Neuron (in vitro differentiated cells): ENCODE data around the gene TUBA8.
"Not testable (repeated sequence)": the region's sequence is repeated elsewhere in the genome, so short reads cannot be mapped to it uniquely, and the experiment has no call there.

Experiments
- H2AFZ ChIP-seq: one replicate; pipeline ENCODE4 v1.6.1; 2013; ENCODE audit warnings: low read depth, mild to moderate bottlenecking, inconsistent platforms, low read length, moderate library complexity
- H3K27me3 ChIP-seq: one replicate; pipeline ENCODE4 v1.6.1; 2013; ENCODE audit warnings: low read length; ENCODE audit not compliant: insufficient read depth
- H3K36me3 ChIP-seq: one replicate; pipeline ENCODE4 v1.6.1; 2013; ENCODE audit warnings: low read length; ENCODE audit not compliant: insufficient read depth
- H3K4me1 ChIP-seq: one replicate; pipeline ENCODE4 v1.6.1; 2013; ENCODE audit warnings: low read length; ENCODE audit not compliant: insufficient read depth
- H3K4me3 ChIP-seq: 2 replicates; pipeline ENCODE4 v1.5.1; 2013; ENCODE audit warnings: mild to moderate bottlenecking, low read length, moderate library complexity
- H3K9me3 ChIP-seq: one replicate; pipeline ENCODE4 v1.6.1; 2013; ENCODE audit warnings: low read length

Gene TUBA8

GRCh38 chr22:18160641-18161040 is 50.0 kb downstream of the TUBA8 start:
- not testable (repeated sequence) for H3K4me1 ChIP-seq, H3K27me3 ChIP-seq, H3K36me3 ChIP-seq, H3K4me3 ChIP-seq, H3K9me3 ChIP-seq, H2AFZ ChIP-seq

DNA sequence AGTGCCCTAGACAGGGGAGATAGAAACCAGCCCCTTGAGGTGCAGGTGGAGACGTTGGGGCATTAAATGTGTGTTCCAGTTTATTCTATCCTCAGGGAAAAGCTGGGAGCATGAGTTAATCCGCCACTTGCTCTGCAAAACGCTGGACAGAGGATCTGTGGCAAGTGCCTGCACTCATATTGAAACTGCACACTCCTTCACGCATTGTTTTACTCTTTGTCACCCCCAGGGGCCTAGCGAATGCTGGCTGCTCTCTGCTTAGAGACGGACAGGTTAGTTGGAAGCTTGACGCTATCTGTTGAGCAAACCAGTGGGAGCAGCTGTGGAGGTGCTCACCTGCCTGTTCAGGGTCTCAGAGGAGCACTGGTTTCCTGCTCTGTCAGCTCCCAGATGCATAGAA is 53.2 kb downstream of the TUBA8 start:
- not testable (repeated sequence) for H3K4me3 ChIP-seq, H3K27me3 ChIP-seq

DNA sequence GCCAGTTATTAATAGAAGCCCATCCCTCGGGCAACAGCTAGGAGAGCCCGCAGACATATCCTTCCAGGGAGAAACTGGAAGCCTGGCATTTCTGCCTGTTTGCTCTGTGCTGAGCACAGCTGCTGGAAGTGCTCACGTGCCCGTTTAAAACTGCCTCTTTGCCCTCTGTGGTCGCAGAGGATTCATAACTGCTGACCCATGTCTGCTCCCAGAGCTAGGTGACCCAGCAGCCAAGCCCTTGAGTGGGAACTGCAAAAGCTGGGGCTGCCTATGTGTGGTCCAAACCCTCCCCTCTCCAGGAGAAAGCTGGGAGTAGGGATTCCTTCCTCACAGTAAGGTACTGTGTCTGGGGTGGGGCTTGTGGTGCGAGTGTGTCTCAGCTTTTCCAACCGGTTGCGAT is 54.0 kb downstream of the TUBA8 start:
- H2AFZ ChIP-seq, H3K27me3 ChIP-seq, H3K36me3 ChIP-seq, H3K4me1 ChIP-seq, H3K4me3 ChIP-seq, H3K9me3 ChIP-seq: not testable (repeated sequence)

More for the DNA sequence above, 53.2 kb downstream of the TUBA8 start:
- H3K36me3 ChIP-seq, H3K9me3 ChIP-seq, H2AFZ ChIP-seq, H3K4me1 ChIP-seq: not testable (repeated sequence)

DNA sequence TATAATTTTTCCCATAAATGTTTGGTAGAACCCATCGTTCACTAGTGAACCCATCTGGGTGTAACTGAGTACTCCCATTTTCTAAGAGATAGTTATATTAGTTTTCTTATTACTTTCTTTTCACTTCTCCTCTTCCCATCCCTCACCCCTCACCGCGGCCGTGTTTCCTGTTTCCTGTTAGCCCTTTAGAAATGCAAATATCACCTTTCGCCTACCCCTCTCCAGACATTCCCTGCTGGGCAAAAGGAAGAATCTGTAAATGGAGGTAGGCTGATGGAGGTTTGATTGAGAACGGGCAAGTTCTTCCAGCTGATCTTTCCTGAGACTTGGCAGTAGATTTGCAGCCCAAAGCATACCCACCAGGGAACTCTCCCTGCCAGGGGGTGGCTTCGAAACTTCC is 54.7 kb downstream of the TUBA8 start:
- H2AFZ ChIP-seq, H3K36me3 ChIP-seq, H3K4me3 ChIP-seq, H3K4me1 ChIP-seq, H3K9me3 ChIP-seq, H3K27me3 ChIP-seq: not testable (repeated sequence)

DNA sequence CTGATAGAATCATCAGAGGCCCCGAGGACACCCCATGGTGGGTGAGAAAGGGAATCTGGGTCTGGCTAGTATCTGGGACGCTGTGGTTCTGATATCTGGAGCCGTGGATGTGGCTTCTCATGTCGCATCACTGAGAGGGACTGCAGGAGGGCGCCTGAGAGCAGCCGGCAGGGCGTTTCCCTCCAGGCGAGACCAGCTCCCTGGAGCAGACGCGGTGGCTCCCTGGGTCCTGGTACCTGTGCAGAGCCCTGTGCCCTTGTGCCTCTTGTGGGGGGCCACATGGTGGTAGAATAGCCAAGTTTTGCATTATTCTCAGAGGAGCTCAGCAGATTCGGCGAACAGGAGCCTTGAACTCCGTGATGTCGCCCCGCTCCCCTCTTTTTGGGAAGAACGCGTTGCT is 59.7 kb downstream of the TUBA8 start:
- not testable (repeated sequence) for H3K36me3 ChIP-seq, H2AFZ ChIP-seq, H3K4me1 ChIP-seq, H3K9me3 ChIP-seq, H3K27me3 ChIP-seq, H3K4me3 ChIP-seq

DNA sequence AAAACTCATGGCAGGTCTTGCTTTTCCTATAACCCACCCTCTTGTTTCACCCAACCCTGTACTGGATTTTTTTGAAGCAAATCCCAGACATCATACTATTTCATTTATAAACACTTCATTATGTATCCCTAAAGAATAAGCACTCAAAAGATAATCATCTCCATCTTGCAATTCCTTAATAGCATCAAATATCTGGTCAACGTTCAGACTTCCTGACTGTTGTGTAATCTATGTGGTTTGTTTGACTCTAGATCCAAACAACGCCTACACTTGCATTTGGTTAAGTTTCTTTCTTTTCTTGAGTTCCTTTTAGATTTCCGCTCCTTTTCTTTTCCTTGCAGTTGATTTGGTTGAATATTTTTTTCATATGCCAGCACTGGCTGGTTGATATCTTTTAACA is 61.6 kb downstream of the TUBA8 start:
- not testable (repeated sequence) for H3K9me3 ChIP-seq

DNA sequence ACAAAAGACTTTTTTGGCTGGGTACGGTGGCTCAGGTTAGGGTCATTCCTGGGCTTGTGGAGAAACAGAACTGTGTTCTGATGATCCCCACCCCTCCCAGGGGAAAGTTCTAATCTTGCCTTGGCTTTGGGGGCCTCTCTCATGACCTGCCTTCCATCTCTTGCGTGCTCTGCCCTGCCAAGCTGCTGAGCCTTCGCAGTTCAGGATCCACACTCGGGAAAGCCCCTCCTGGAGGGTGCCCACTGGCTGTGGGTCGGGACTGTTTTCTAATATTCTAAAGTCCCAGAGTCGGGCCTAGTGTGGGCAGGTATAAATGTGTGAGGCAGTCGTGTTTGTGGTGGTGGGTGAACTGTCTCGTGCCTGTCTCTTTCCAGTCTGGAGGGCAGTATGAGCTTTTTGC is 62.2 kb downstream of the TUBA8 start:
- not testable (repeated sequence) for H3K9me3 ChIP-seq, H3K27me3 ChIP-seq

More for the DNA sequence above, 61.6 kb downstream of the TUBA8 start:
- H3K4me3 ChIP-seq, H3K27me3 ChIP-seq, H3K4me1 ChIP-seq, H3K36me3 ChIP-seq, H2AFZ ChIP-seq: not testable (repeated sequence)

GRCh38 chr22:18173441-18173840 is 62.8 kb downstream of the TUBA8 start:
- not testable (repeated sequence) for H3K4me3 ChIP-seq, H3K27me3 ChIP-seq, H3K36me3 ChIP-seq, H2AFZ ChIP-seq, H3K9me3 ChIP-seq, H3K4me1 ChIP-seq

More for the DNA sequence above, 62.2 kb downstream of the TUBA8 start:
- H3K36me3 ChIP-seq, H2AFZ ChIP-seq, H3K4me1 ChIP-seq, H3K4me3 ChIP-seq: not testable (repeated sequence)
